Natural killer cell treated with Interleukin-12 subunit alpha and Interleukin-12 subunit beta and Interleukin-15 and Interleukin-18, amount 100 ng/mL, for 72 hours (primary cell): ENCODE measurements around the gene NBPF14. TPM values are rescaled to one million over a fixed set of nuclear protein-coding genes. Genes with fewer than 3 reads are reported as not detected.
A peak's percentile ranks its signal among the peaks of the same experiment; 100 is the strongest.
"Not testable (repeated sequence)": the region's sequence is repeated elsewhere in the genome, so short reads cannot be mapped to it uniquely, and the experiment has no call there.

Experiments used
- ATAC-seq, 2 donors: fragments of 150-1000 bp; cut with Tn5 transposase in 1 of 2; sonication (Bioruptor Pico), chemical (Tn5 transposase) in 1 of 2; 2 replicates each; pipeline ENCODE4 v1.10.0; 2021
- DNase-seq: peaks from one replicate; pipeline ENCODE4 v3.0.0; 2022; ENCODE audit warnings: low spot score
- H3K27ac Mint-ChIP-seq, 2 donors: 1 replicate in 1 of 2; 2 replicates in 1 of 2; pipeline ENCODE4 v1.8.0; 2022; ENCODE audit warnings: mixed read lengths in 2 of 2, mild to moderate bottlenecking in 1 of 2, moderate library complexity in 1 of 2
- H3K27me3 Mint-ChIP-seq, 2 donors: 1 replicate in 1 of 2; 2 replicates in 1 of 2; pipeline ENCODE4 v1.8.0; 2022; ENCODE audit warnings: mixed read lengths in 2 of 2
- H3K36me3 Mint-ChIP-seq: one replicate; pipeline ENCODE4 v1.8.0; 2022; ENCODE audit warnings: mixed read lengths
- H3K4me1 Mint-ChIP-seq, 2 donors: 1 replicate in 1 of 2; 2 replicates in 1 of 2; pipeline ENCODE4 v1.8.0; 2022; ENCODE audit warnings: low read depth in 2 of 2, mixed read lengths in 2 of 2, mild to moderate bottlenecking in 1 of 2
- H3K4me3 Mint-ChIP-seq: one replicate; pipeline ENCODE4 v1.8.0; 2022; ENCODE audit warnings: mixed read lengths
- H3K9me3 Mint-ChIP-seq: 2 replicates; pipeline ENCODE4 v1.8.0; 2022; ENCODE audit warnings: mixed read lengths
- total RNA-seq, 2 donors: library from RNA; stranded (reverse); gene quantifications; one replicate each; pipeline ENCODE4 v1.2.3, GENCODE V29; 2022

NBPF14 gene
- total RNA-seq, 2 donors from 2014 or later, result 23.0 to 45.6 TPM

DNA sequence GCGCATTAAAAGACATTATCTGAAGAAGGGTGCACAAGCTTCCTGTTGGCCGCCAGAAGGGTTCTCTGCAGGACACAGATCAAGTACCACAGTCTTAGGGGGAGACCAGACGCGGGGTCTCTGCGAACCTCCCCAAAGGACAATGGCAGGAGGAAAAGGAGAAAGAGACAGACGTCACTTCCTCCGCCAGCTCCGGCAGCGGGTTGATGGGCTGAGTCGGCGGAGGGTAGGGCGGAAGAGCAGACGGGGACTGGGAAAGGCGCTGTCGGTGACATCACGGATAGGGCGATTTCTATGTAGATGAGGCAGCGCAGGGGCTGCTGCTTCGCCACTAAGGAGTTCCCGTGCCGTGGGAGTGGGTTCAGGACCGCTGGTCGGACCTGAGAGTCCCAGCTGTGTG, 73.7 kb downstream of the NBPF14 start:
- H3K27me3 Mint-ChIP-seq, H3K36me3 Mint-ChIP-seq, H3K9me3 Mint-ChIP-seq: not testable (repeated sequence)
- H3K27ac Mint-ChIP-seq, result peak overlapping the region; percentile 97 to 99
- peaks cover 10 to 15% of the 10 kb centered on the region in 2 donors for H3K4me1 Mint-ChIP-seq
- peak overlapping the region; percentile 87 for H3K4me3 Mint-ChIP-seq
- peak; percentile 92 for DNase-seq
- ATAC-seq, result peak; percentile 29 to 41

DNA sequence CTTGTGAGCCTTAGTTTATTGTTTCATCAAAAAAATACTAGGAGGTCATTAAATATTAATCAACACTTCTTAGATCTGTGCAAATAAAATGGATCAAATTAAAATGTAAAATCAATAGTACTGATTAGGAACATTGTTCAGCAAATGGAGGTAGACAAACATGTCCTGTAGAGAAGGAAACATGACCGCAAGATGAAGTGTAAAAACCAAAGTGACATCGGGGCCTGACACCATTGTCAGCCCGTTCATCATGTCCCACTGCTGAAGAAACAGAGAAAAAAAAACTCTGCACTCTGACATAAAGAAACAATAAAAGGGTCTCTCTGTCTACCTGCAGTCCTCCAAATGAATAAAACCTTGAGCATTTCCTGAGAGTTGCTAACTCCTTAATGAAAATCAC, 81.5 kb downstream of the NBPF14 start:
- H3K27ac Mint-ChIP-seq, result peak overlapping the region in 1 of 2 donors; percentile 33
- DNase-seq, result not testable (repeated sequence)

DNA sequence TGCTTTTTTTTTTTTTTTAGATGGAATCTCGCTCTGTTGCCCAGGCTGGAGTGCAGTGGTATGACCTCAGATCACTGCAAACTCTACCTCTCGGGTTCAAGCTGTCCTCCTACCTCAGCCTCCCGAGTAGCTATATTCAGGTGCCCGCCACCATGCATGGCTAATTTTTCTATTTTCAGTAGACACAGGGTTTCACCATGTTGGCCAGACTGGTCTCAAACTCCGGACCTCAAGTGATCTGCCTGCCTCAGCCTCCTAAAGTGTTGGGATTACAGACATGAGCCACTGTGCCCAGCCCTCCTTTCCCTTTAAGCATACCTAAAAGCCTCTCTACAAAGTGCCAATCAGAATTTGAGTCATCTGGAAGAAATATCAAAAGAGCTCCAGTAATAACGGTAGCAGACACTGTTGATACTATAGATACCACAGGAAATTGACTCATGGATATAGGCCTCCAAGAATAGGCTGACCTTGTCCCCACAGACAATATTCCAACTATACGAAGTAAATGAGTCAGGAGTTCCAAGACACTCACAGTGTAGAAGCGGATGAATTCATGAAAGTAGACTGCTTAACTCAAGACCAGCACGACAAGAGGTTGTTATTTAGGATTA, 83.1 kb downstream of the NBPF14 start:
- DNase-seq, H3K36me3 Mint-ChIP-seq, H3K27me3 Mint-ChIP-seq, H3K9me3 Mint-ChIP-seq, H3K27ac Mint-ChIP-seq: not testable (repeated sequence)
- Mint-ChIP-seq H3K4me1 (peaks cover 17 to 21% of the 10 kb centered on the region in 2 donors), H3K4me3 (peak overlapping the region; percentile 58)
- peak in 1 of 2 donors; percentile 74 for ATAC-seq

More for the DNA sequence above, 81.5 kb downstream of the NBPF14 start:
- H3K9me3 Mint-ChIP-seq, ATAC-seq, H3K27me3 Mint-ChIP-seq, H3K36me3 Mint-ChIP-seq: not testable (repeated sequence)
- Mint-ChIP-seq H3K4me3 (peak overlapping the region; percentile 36), H3K4me1 (peaks cover 17 to 24% of the 10 kb centered on the region in 2 donors)

DNA sequence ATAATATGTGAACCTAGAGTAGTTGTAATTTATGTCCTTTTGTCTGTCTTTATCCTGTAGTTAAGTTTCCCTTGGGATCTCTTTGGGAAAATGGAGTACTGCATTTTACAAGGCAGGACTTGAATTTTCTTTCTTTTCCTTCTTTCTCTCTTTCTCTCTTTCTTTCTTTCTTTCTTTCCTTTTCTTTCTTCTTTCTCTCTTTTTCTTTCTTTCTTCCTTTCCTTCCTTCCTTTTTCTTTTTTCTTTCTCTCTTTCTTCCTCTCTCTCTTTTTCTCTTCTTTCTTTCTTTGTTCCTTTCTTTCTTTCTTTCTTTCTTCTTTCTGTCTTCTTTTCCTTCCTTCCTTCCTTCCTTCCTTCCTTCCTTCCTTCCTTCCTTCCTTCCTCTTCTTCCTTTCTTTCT, 101.9 kb downstream of the NBPF14 start:
- peak overlapping the region in 1 of 2 donors; percentile 16 for H3K27ac Mint-ChIP-seq
- not testable (repeated sequence) for DNase-seq, H3K4me3 Mint-ChIP-seq, H3K27me3 Mint-ChIP-seq, ATAC-seq, H3K36me3 Mint-ChIP-seq, H3K9me3 Mint-ChIP-seq, H3K4me1 Mint-ChIP-seq

DNA sequence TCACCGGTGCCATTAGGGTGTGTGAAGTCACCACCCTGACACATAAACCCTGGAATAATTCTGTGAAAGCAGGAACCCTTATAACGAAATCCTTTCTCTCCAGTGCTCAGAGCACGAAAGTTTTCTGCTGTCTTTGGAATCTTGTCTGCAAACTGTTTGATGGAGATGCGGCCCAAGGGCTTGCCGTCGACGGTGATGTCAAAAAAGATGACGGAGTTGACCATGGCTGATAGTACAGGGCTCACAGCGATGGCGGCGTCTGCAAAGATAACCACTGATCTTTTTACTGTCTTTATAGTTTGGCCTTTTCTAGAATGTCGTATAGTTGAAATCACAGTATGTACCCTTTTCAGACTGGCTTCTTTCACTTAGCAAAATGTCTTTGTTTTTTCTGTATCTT, 112.8 kb downstream of the NBPF14 start, which contains the start of gene PPIAL4G:
Gene PPIAL4G, minus strand, starts transcription at position 274 of the 400 bp plus-strand sequence. Its CDS starts 50 bp downstream, at position 224.
- not testable (repeated sequence) for ATAC-seq, H3K4me3 Mint-ChIP-seq, H3K27ac Mint-ChIP-seq

More for the DNA sequence above, 112.8 kb downstream of the NBPF14 start, which contains the start of gene PPIAL4G:
- not testable (repeated sequence) for H3K4me1 Mint-ChIP-seq, H3K36me3 Mint-ChIP-seq, H3K27me3 Mint-ChIP-seq, DNase-seq, H3K9me3 Mint-ChIP-seq

Other genes starting within 250 kb of the NBPF14 start
- under 1 TPM; 0.24 to 0.36 TPM for gene PPIAL4G, start 112.7 kb downstream of the NBPF14 start, total RNA-seq
- 1 to 10 TPM; 2.4 to 3.1 TPM for gene NUDT4B, start 152.8 kb upstream of the NBPF14 start, total RNA-seq
- gene PDE4DIP, start 248.4 kb upstream of the NBPF14 start, total RNA-seq, result 10 to 100 TPM; 17.8 to 33.8 TPM